GM21786 (cell line): ENCODE results near the gene KRT12.
"Not testable (repeated sequence)": the region's sequence is repeated elsewhere in the genome, so short reads cannot be mapped to it uniquely, and the experiment has no call there.

Experiments
- ATAC-seq: cut with Tn5 transposase; IDR thresholded peaks from one replicate; pipeline ENCODE4 v1.9.1; 2021; ENCODE audit not compliant: unreplicated experiment

KRT12 gene

GRCh38 chr17:40884708-40885512 lies 17.9 kb upstream of the KRT12 start, which contains the start of gene KRT20:
TSS of gene KRT20 (minus strand) at chr17:40885242. CDS start at chr17:40885185, 57 bp downstream.
- no peak for ATAC-seq

- no peak for ATAC-seq
Measured at GRCh38 chr17:40883626-40884334, 16.8 kb upstream of the KRT12 start.

- ATAC-seq: no peak
Measured at GRCh38 chr17:40883031-40883430, 16.0 kb upstream of the KRT12 start.

GRCh38 chr17:40879026-40879425 lies 12.0 kb upstream of the KRT12 start:
- no peak for ATAC-seq

- ATAC-seq: no peak
Measured at GRCh38 chr17:40878044-40878443, 11.0 kb upstream of the KRT12 start.

GRCh38 chr17:40873801-40874200 lies 6.8 kb upstream of the KRT12 start:
- ATAC-seq: no peak

- ATAC-seq: no peak
Measured at GRCh38 chr17:40873255-40873654, 6.2 kb upstream of the KRT12 start.

- no peak for ATAC-seq
Measured at GRCh38 chr17:40872416-40872815, 5.4 kb upstream of the KRT12 start.

GRCh38 chr17:40871316-40871715 lies 4.3 kb upstream of the KRT12 start:
- no peak for ATAC-seq

- ATAC-seq: no peak
Measured at GRCh38 chr17:40870136-40870535, 3.1 kb upstream of the KRT12 start.

- ATAC-seq: no peak
Measured at GRCh38 chr17:40864661-40865390, 2.2 kb downstream of the KRT12 start.

GRCh38 chr17:40862985-40863733 lies 3.9 kb downstream of the KRT12 start:
- ATAC-seq: no peak

GRCh38 chr17:40859536-40859935 lies 7.5 kb downstream of the KRT12 start:
- ATAC-seq: no peak

- ATAC-seq: not testable (repeated sequence)
Measured at GRCh38 chr17:40858667-40859066, 8.4 kb downstream of the KRT12 start.

GRCh38 chr17:40857535-40857934 lies 9.5 kb downstream of the KRT12 start:
- no peak for ATAC-seq

GRCh38 chr17:40854175-40854814 lies 12.7 kb downstream of the KRT12 start:
- ATAC-seq: no peak

GRCh38 chr17:40852364-40852763 lies 14.7 kb downstream of the KRT12 start:
- no peak for ATAC-seq

GRCh38 chr17:40850293-40850972 lies 16.6 kb downstream of the KRT12 start:
- no peak for ATAC-seq

- no peak for ATAC-seq
Measured at GRCh38 chr17:40849723-40850122, 17.3 kb downstream of the KRT12 start.
